Stimulated activated CD4-positive, alpha-beta T cell treated with anti-CD3 and anti-CD28 coated beads, TNF-alpha, amount 100 ng/mL, for 1 hour (primary cell): ENCODE measurements around the gene USH1C.

ENCODE experiments used
- DNase-seq, 3 donors: peaks; one replicate each; pipeline ENCODE4 v3.0.0-alpha.2; 2020; ENCODE audit warnings: low read depth in 3 of 3, low spot score in 1 of 3

USH1C gene

GRCh38 chr11:17571431-17572358 is 27.5 kb upstream of the USH1C start:
- DNase-seq: no peak

- DNase-seq: no peak
These were observed 25.8 kb upstream of the USH1C start for GRCh38 chr11:17570034-17570433.

DNA sequence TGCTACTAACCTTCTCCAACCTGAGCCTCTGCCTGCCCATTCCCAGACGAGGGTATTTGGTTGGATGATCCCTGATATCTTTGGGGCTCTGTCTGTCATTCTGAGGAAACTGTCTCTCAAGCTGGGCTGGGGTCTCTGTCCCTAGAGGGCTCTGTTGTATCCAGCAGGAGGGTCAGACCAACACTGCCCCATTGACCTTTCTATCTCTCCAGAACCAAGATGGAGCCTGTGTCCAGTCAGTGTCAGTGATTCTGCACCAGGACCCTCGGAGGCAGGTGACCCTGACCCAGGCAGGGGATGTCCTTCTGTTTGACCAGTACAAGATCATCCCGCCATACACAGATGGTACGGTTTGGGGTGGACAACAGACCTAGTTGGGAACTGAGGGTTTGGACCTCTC is 24.7 kb upstream of the USH1C start:
- no peak for DNase-seq

DNA sequence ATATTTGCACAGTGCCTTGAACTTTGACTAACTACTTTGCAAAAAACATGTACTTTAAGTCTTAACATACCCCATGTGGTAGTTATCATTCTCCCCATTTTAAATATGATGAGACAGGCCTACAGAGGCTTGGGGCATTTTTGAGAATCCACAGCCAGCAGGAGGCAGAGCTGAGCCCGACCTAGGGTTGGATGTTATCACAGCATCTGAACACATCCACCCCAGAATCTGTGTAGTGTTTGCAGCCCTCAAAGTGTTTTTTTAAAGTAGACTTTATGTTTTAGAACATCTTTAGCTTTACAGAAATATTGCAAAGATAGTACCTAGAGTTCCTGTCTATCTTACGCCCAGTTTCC is 20.4 kb upstream of the USH1C start:
- DNase-seq: no peak

DNA sequence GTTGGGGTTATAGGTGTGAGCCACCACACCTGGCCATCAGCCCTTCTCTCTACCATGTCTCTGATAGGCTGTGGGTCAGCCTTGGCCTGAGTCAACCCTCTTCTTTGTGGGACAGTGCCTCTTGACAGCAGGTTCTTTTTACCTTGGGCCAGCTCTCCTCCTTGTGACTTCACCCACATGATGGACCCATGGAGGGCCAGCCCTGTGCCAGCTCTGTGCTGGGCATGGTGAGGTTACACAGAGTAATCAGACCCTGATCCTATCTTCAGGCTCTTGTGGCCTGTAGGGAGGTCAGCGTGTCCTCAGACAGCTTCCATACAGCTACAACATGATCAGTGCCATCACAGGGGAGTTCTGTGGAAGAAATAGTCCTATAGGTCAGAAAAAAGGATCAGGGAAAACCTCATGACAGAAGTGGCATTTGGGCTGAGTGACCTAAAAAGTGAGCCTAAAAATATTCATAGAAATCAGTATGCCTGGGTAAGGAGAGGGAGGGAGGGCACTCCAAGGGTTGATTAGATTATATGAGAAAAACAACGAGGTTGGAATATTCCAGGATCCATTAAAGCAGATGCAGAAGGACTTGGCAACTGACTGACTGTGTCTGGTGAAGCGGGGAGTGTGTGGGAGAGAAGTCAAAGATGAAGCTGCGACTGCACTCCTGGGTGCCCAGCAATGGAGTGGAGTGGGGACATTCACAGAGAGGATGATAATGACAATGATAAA is 19.9 kb upstream of the USH1C start:
- no peak for DNase-seq

DNA sequence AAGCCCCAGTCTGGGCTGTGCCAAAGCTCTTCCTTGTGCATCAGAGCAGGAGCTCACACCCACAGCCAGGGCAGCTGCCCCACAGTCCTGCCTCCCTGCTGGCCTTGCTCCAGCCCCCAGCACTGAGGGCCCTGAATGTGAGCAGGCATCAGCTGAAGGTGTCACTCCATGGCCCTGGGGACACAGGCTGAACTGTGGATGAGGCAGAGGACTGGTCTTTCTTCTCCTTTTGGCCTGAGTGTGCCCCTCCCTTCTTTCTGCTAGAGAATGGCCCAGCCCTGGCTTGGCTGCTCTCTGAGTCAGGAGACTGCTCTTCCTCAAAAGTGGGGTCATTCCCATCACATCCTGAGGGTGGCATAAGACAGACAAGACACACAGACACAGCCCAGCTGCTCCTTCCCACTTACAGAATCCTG is 19.0 kb upstream of the USH1C start:
- no peak for DNase-seq

DNA sequence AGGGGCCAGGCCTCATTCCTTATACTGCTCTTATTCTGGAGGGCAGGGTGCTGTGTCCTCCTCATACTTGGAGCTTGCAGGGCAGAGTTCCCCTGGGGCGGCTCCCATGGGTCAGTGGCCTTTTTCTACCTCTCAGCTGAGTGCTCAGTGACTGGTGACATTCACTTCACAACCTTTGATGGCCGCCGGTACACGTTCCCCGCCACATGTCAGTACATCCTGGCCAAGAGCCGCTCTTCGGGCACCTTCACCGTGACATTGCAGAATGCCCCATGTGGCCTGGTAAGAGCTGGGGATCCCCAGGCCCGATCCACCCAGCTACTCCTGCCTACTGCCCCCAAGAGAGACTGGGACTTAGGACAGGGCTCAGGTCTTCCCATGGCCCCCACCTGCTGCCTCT is 17.3 kb upstream of the USH1C start:
- no peak for DNase-seq

DNA sequence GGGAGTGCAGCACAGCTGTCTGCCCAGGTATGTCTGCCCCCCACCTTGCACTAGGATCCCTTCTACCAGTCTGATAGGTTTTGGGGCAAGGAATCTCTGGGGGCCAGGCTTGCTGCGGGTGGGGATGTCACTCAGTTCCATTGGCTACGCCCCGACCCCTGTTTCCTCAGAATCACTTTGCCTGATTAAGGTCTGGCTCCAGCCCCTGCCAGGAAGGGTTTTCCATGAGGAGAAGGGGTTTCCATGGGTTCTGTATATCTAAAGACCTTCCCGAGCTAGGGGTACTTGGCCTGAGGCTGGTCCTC is 16.8 kb upstream of the USH1C start:
- no peak for DNase-seq

DNA sequence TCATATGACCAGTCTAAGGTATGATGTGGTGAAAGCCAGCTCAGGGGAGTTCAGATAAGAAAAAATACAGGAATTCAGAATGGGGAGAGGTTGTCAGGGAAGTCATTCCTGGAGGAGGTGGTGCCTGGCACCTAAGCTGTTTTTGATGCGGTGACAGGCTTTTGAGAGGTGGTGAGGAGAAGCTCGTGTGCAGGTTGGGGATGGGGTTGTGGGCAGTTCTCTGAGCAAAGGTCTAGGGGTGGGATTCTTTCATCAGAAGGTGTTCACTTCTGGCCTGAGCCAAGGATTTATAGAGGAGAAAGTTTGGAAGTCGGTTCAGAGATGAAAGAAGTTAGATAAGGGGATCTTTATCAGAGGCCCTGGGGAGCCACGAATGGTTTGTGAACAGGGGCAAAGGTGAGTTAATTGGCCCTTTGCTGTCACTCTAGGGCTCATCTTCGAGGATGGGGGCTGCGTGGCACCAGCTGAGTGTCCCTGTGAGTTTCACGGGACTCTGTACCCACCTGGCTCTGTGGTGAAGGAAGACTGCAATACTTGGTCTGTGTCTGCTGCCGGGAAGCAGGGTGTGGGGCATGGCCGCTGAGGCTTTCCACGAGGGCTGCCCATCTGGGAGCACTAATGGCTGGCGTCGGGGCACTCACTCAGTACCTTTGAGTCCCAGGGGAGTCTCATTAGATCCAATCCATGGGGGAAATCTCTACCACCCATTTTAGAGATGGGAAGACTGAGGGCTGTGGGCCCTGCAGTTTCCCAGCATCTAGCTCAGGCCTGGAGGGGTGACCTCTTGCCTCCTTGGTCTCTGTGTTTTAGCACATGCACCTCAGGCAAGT is 16.3 kb upstream of the USH1C start:
- no peak for DNase-seq

- DNase-seq: no peak
These were observed 15.3 kb upstream of the USH1C start for GRCh38 chr11:17559341-17560087.

GRCh38 chr11:17558916-17559315 is 14.7 kb upstream of the USH1C start:
- no peak for DNase-seq

DNA sequence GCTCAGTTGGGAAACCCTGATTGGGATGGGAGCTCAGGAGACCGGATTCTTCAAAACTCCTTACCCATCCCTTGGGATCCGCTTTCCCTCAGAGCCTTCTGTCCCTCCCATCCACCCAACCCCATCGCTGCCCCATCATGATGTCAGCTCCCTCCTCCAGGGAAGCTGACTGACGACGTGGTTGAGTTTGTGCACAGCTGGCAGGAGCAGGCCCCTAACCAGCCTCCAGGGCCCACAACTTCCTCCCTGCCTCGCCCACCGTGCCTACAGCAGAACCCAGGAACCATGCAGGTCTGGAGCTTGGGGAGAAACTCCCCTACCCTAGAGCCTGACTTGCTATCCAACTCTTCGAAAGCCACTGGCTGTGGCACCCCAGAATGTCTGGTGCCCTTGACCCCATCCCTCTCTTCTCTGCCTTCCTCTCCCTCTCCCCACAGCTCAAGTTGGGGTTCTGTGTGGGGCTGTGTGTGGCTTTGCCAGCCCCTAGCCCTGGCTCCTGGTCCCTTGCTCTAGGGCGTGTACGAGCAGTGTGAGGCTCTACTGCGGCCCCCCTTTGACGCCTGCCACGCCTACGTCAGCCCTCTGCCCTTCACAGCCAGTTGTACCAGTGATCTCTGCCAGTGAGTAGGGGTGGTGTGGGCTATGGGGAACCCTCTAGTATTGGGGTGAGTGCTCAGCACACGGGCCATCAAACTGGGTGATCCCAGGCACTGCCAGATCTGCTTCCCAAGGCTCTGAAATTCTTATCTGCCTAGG is 14.0 kb upstream of the USH1C start:
- no peak for DNase-seq

GRCh38 chr11:17556999-17557398 is 12.8 kb upstream of the USH1C start:
- no peak for DNase-seq

DNA sequence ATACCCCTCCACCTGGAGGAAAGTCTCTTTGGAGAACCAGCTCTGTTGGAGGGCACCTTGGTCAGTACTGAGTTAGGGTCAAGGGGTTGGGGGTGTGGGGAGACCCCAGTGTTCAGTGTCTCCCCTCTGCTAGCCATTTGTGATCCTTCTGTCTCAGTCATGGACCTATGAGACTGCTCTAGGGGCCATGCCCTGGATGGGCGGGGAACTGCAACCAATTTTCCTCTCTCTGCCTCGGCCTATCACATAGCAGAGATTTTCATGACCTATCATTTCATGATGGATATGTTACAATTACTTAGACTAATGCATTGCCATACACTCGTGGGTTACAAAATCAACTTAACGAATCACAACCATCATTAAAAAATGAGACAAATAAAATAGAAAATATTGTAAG is 10.3 kb upstream of the USH1C start:
- DNase-seq: no peak

- DNase-seq: no peak
These were observed 9.0 kb upstream of the USH1C start for GRCh38 chr11:17553249-17553546.

DNA sequence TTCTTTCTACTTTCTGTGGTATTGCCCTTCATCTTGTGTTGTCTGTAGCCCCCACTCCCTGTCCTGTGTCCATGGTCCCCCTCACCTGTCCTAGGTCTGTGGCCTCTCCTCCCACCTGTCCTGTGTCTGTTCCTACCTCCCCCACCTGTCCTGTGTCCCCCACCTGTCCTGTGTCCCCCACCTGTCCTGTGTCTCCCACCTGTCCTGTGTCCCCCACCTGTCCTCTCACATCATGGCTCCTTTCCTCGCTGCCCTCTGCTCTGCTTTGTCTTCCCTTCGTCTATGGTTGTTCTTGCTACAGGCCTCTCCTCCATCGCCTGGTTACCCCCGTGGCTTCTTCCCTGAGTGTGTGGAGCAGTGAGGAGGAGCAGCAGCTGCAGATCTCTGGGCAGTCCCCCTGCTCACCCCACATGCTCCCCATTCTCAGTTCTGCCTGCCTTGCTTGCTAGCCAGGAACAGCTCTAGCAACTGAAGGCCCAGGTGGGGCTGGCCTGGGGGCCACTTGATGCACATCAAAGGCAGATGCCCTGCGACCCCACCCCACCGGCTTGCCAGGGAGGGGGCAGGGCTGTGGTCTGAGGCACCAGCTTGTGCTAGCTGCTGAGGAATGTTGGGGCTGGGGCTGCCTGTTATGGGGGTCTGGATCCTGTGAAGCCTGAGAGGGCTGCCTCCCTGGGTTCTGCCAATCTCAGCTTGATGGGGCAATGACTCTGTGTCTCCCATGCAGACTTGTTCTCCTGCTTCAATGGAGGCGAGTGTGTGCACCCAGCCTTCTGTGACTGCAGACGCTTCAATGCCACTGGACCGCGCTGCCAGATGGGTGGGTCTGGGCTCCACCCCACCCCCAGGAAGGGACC is 8.4 kb upstream of the USH1C start:
- DNase-seq: no peak

- DNase-seq: no peak
These were observed 7.8 kb upstream of the USH1C start for GRCh38 chr11:17552041-17552355.

- no peak for DNase-seq
These were observed 7.3 kb upstream of the USH1C start for GRCh38 chr11:17551347-17552040.
